Stimulated activated CD4-positive, alpha-beta T cell treated with anti-CD3 and anti-CD28 coated beads, Interleukin-4, amount 100 ng/mL, for 4 hours (primary cell): ENCODE measurements around the gene CES5A.
"Not testable (repeated sequence)": the region's sequence is repeated elsewhere in the genome, so short reads cannot be mapped to it uniquely, and the experiment has no call there.

Source experiments
- DNase-seq, 2 experiments: peaks; one replicate each; pipeline ENCODE4 v3.0.0-alpha.2; 2020

CES5A gene

DNA sequence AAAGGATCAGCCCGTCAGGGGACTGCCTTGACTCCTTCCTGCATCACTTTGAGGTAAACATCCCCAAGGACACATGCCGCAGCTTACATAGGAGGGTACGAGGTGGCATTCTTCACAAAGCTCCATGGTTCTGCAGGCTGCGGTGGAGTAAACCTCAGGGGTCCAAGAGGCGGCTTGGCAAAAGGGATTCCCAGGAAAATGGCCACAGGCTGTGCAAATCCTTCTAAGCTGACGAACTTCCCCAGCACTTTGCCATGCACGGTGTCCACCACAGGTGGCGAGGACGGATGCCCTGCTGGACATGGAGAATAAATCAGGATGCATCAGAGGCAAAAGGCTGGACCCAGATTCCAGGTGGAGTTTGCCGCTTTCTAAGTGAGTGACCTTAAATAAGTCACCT is 46.5 kb downstream of the CES5A start:
- DNase-seq = no peak

GRCh38 chr16:55825115-55825728 is 50.0 kb downstream of the CES5A start:
- no peak for DNase-seq

DNA sequence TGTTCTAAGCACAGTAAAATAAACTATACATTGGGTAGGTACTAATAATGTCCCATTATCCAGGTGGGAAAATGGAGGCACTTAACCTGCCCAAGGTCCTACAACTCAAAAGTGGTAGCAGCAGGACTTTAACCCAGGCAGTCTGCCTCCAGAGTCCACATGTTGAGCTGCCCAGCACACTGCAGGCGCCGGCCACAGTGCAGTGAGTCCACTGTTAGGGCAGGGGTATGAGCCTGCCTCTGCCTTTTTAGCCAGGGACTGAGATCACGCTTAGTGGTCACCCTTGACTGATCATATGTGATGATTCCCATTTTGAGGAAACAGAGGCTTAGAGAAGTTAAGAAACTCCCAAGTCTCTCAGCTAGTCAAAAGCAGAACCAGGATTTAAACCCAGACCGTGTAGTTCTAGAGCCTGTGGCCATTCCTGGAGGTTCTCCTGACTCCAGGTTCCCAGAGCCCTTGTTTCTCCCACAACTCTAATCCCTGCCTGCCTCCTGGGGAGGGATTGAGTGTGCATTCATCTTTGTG is 50.6 kb downstream of the CES5A start:
- DNase-seq = no peak

- DNase-seq = no peak
These were observed 52.8 kb downstream of the CES5A start for GRCh38 chr16:55822280-55822810.

GRCh38 chr16:55821210-55821609 is 54.0 kb downstream of the CES5A start:
- DNase-seq = no peak

- DNase-seq = no peak
These were observed 54.6 kb downstream of the CES5A start for GRCh38 chr16:55820615-55821014.

DNA sequence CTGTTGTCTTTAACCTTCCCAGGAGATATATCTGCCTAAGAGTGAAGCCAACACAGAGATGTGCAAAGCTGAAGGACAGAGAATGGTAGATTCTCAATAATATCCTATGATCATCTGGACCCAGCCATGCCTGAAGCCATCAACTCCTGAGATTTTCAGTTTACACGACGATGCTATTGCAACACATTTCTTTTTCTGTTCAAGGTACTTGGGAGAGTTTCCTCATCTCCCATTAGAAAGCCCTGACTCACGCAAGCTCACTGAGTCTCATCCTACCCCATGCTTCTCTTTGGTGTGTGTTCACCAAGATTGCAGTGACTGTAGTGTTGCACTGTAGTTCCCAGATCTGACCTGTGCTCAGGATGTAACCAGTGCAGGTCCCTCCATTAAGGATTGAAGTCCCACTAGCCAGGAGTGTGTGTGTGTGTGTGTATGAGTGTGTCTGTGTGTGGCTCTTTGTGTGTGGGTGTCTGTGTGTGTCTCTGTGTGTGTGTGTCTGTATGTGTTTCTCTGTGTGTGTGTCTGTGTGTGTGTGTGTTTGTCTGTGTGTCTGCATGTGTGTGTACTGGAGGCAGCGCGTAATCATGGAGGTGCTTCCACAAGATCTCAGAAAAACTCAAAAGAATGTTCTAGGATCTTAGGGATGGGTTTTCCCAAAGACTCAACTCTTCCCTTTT is 57.8 kb downstream of the CES5A start:
- DNase-seq = no peak

- DNase-seq = not testable (repeated sequence)
These were observed 59.0 kb downstream of the CES5A start for GRCh38 chr16:55816222-55816621.

DNA sequence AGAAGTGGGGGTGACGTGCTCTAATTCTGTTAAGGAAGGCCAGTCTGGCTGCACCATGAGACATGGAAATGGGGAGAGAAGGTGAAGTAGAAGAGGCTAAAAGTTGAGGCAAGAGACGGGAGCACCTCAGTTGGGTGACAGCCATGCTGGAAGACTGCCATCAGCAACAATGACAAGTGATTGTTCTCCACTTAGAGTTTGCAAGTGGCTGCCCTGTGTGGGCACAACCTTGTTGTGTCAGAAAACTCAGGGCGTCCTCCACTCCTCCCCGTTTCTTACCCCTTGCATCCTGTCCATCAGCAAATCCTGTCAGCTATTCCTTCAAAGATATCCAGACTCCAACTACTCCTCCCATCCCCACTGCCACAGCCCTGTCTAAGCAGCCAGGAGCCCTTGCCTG is 59.9 kb downstream of the CES5A start:
- DNase-seq = no peak

- DNase-seq = not testable (repeated sequence)
These were observed 61.0 kb downstream of the CES5A start for GRCh38 chr16:55814174-55814573.

- not testable (repeated sequence) for DNase-seq
These were observed 61.4 kb downstream of the CES5A start for GRCh38 chr16:55813730-55814129.

- DNase-seq = no peak
These were observed 62.2 kb downstream of the CES5A start for GRCh38 chr16:55812951-55813350.

GRCh38 chr16:55811811-55812210 is 63.4 kb downstream of the CES5A start:
- no peak for DNase-seq

DNA sequence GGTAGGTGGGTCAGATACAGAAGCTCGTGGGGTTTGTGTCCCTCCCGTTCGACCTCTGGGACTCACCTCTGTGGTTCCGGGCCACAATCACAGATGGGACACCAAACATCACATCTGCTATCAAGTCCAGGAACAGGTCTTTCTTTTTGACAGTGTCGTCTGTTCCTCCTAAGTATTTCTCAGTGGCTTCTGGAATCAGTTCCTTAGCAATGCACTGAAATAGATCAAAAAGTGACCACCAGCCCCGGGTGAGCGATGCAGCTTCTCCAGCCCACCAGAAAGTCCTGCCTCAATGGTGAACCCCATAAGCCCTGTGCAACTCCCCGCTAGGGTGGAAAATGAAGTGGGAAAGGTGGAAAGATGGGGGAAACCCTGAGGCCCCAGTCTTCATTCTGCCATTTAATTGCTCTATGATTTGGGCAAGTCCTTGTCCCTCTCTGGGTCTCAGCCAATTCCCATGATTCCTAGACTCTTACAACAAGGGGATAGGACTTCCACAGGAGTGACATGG is 64.7 kb downstream of the CES5A start:
- no peak for DNase-seq

DNA sequence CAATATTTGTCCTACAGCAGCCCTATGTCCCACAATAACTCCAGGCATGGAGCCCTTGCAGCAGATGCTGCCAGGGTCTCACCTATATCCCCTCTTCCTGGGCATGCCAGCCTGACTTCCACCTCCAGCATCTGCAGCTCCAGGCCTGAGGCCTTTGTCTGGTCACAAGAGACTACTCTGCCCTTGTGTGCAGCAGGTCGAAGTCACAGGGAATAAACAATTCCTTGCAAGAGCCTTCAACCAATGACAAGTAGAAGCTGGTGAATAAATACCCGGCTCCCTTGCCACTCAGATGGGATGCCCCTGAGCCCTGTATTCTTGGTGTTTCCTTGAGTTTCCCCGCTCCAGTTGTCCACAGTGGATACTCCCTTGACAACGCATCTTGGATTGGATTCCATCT is 65.3 kb downstream of the CES5A start:
- no peak for DNase-seq

DNA sequence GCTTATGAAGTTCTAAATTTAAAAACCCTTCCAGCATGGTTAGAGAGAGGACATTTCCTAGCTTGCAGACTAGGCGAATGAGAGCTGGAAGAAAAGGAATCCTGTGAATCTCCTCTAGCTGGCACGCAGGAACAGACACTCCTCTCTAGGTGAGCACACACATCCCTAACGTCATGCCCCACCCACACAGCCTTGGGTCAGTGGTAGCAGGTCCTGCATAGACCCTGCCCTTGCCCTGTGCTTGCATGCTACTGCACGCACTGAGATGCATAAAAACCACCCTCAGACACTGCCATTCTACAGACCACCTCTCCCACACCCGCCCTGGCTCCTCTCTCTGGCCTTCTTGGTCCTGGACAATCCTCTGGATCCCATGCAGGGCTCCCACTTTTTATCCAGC is 65.8 kb downstream of the CES5A start:
- no peak for DNase-seq

DNA sequence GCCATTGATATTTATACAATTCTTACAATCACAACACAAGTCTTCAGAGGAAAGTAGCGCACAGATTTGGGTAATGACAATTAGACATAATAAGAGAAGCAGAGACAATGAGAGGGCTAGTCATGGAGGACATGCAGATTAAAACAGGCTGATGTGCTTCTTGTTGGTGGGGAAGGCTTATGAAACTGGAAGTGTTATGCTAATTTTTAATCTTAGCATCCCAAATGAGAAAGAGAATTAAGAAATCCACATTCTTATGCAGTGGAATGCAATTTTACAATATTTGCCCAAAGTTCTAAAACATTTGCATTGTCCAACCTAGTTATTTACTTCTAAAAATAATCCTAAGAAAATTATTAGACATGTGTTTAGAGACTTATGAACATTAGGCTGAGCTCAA is 66.9 kb downstream of the CES5A start:
- not testable (repeated sequence) for DNase-seq

GRCh38 chr16:55805104-55805503 is 70.1 kb downstream of the CES5A start:
- DNase-seq = not testable (repeated sequence)

GRCh38 chr16:55803681-55804080 is 71.5 kb downstream of the CES5A start:
- DNase-seq = not testable (repeated sequence)
